SH-SY5Y (cell line): ENCODE data around the gene ACTL8.

Source experiments
- GATA2 ChIP-seq: IDR thresholded peaks from 2 replicates; pipeline ENCODE4 v1.6.1; 2011; ENCODE audit warnings: mild to moderate bottlenecking, low read depth, low read length
- GATA3 ChIP-seq: IDR thresholded peaks from 2 replicates; pipeline ENCODE4 v1.6.1; 2011; ENCODE audit warnings: low read depth, mild to moderate bottlenecking, low read length, moderate library complexity

DNA sequence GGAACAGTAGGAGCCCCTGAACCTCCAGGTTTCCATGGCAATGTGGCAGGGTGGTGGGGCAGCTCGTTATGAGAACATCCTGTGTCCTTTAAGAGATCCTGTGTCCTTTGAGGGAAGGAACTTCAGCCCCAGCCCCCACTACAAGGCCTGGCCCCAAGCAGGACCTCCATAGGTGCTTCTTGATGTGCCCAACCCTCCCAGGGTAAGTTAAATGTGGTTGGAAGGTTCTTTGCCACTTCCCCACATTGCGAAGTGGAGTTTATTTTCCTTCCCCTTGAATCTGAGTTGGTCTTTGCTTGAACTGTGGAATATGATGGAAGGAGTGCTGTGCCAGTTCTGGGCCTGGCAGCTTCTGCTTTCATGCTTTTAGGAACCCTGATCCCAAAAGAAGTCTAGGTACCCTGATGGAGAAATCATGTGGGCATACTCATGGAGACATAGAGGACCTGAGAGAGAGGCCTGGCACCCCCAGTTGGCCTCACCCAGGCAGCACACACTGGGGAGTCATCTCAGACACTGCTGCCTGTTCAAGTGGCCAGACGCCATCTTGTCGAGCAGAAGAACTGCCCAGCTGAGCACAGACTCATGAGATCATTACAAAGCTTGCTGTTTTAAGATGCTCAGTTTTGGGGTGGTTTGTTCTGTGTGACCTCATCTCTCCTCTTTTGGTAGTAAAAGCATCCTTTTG lies 44.1 kb upstream of the ACTL8 start:
- TF ChIP-seq GATA2, result no peak
- TF ChIP-seq GATA3, result no peak
